WTC11 (cell line): ENCODE data around the gene PCDH7. TPM values are rescaled to one million over a fixed set of nuclear protein-coding genes. Genes with fewer than 3 reads are reported as not detected.

Experiments
- ATAC-seq: fragments of 200-7000 bp; cut with Tn5 transposase; 2 replicates; pipeline ENCODE4 v1.10.0; 2021; ENCODE audit warnings: mild to moderate bottlenecking, moderate library complexity
- CTCF ChIA-PET: fragments of 300-600 bp; sonication (Branson Sonifier 250); formaldehyde crosslinking; loops from one replicate; lab custom pipeline; 2021; ENCODE audit warnings: antibody characterized with exemption; lab: Charles Lee
- POLR2A ChIA-PET: fragments of 350-600 bp; sonication (Branson Sonifier 250); formaldehyde crosslinking; loops from one replicate; lab custom pipeline; 2021; ENCODE audit warnings: antibody characterized with exemption; lab: Charles Lee
- DNase-seq: peaks from one replicate; pipeline ENCODE4 v3.0.0; 2021; ENCODE audit warnings: low spot score
- H3K27ac Mint-ChIP-seq: 2 replicates; pipeline ENCODE4 v1.8.0; 2021; ENCODE audit warnings: mixed read lengths
- H3K27me3 Mint-ChIP-seq: 2 replicates; pipeline ENCODE4 v1.8.0; 2021; ENCODE audit warnings: low read depth, mild to moderate bottlenecking, moderate library complexity, mixed read lengths
- H3K36me3 Mint-ChIP-seq: 2 replicates; pipeline ENCODE4 v1.8.0; 2021; ENCODE audit warnings: mixed read lengths
- H3K4me1 Mint-ChIP-seq: 2 replicates; pipeline ENCODE4 v1.8.0; 2022; ENCODE audit warnings: mixed read lengths
- H3K4me3 Mint-ChIP-seq: 2 replicates; pipeline ENCODE4 v1.8.0; 2021; ENCODE audit warnings: mild to moderate bottlenecking, moderate library complexity, mixed read lengths
- H3K9me3 Mint-ChIP-seq: 2 replicates; pipeline ENCODE4 v1.8.0; 2021; ENCODE audit warnings: mixed read lengths
- CREB1 ChIP-seq: sonication (generic); formaldehyde crosslinking; IDR thresholded peaks from 2 replicates; pipeline ENCODE4 v1.8.0; 2023; ENCODE audit warnings: mild to moderate bottlenecking, missing genetic modification reagents
- GRHL2 ChIP-seq: fragments of 250-450 bp; sonication (Bioruptor Pico); IDR thresholded peaks from 2 replicates; pipeline ENCODE4 v1.8.0; 2022; ENCODE audit warnings: mild to moderate bottlenecking, moderate library complexity; ENCODE audit not compliant: insufficient replicate concordance, severe bottlenecking
- HMGA2 ChIP-seq: fragments of 250-450 bp; sonication (Bioruptor Pico); IDR thresholded peaks from 2 replicates; pipeline ENCODE4 v1.4.0; 2021; ENCODE audit warnings: mild to moderate bottlenecking, moderate library complexity
- IRF2 ChIP-seq: sonication (generic); formaldehyde crosslinking; IDR thresholded peaks from 2 replicates; pipeline ENCODE4 v1.8.0; 2022; ENCODE audit warnings: low read depth, missing genetic modification reagents, borderline replicate concordance
- NFE2L1 ChIP-seq: sonication (generic); formaldehyde crosslinking; IDR thresholded peaks from 2 replicates; pipeline ENCODE4 v1.8.1; 2023; ENCODE audit warnings: missing genetic modification reagents
- NFYB ChIP-seq: sonication (generic); formaldehyde crosslinking; conservative IDR thresholded peaks from 2 replicates; pipeline ENCODE4 v1.8.0; 2022; ENCODE audit warnings: low read depth, missing genetic modification reagents
- OVOL2 ChIP-seq: fragments of 250-450 bp; sonication (Bioruptor Pico); IDR thresholded peaks from 2 replicates; pipeline ENCODE4 v1.9.0; 2021; ENCODE audit warnings: mild to moderate bottlenecking, borderline replicate concordance
- RORB ChIP-seq: fragments of 250-450 bp; sonication (Bioruptor Pico); IDR thresholded peaks from 2 replicates; pipeline ENCODE4 v1.9.0; 2021; ENCODE audit warnings: mild to moderate bottlenecking
- TP53 ChIP-seq: sonication (generic); formaldehyde crosslinking; IDR thresholded peaks from 2 replicates; pipeline ENCODE4 v1.8.1; 2023; ENCODE audit warnings: mild to moderate bottlenecking, missing genetic modification reagents
- total RNA-seq: library from RNA; stranded (reverse); gene quantifications from 3 replicates; pipeline ENCODE4 v1.2.3, GENCODE V29; 2021
- TF ChIP-seq, protein P1 (sequence below): sonication (generic); formaldehyde crosslinking; IDR thresholded peaks from 2 replicates; pipeline ENCODE4 v1.8.0; 2023; ENCODE audit warnings: mild to moderate bottlenecking, missing genetic modification reagents
- TF ChIP-seq, protein P2 (sequence below): sonication (generic); formaldehyde crosslinking; IDR thresholded peaks from 2 replicates; pipeline ENCODE4 v1.8.1; 2023; ENCODE audit warnings: mild to moderate bottlenecking, missing genetic modification reagents, moderate library complexity
- TF ChIP-seq, protein P3 (sequence below): fragments of 200-600 bp; IDR thresholded peaks from 2 replicates; pipeline ENCODE4 v1.8.0; 2022; ENCODE audit warnings: antibody characterized with exemption
- TF ChIP-seq, protein P4 (sequence below): sonication (generic); formaldehyde crosslinking; conservative IDR thresholded peaks from 2 replicates; pipeline ENCODE4 v1.8.1; 2023; ENCODE audit warnings: mild to moderate bottlenecking, low read depth, missing genetic modification reagents, moderate library complexity
- TF ChIP-seq, protein P5 (sequence below): sonication (generic); formaldehyde crosslinking; IDR thresholded peaks from 2 replicates; pipeline ENCODE4 v1.8.0; 2022; ENCODE audit warnings: missing genetic modification reagents
- TF ChIP-seq, protein P6 (sequence below): fragments of 250-450 bp; sonication (Bioruptor Pico); IDR thresholded peaks from 2 replicates; pipeline ENCODE4 v1.9.0; 2021; ENCODE audit warnings: mild to moderate bottlenecking
- TF ChIP-seq, protein P7 (sequence below): fragments of 250-450 bp; sonication (Bioruptor Pico); IDR thresholded peaks from 2 replicates; pipeline ENCODE4 v1.9.0; 2021; ENCODE audit warnings: mild to moderate bottlenecking

Gene PCDH7
- total RNA-seq, 1 experiment from 2014 or later, result 3.9 TPM

DNA sequence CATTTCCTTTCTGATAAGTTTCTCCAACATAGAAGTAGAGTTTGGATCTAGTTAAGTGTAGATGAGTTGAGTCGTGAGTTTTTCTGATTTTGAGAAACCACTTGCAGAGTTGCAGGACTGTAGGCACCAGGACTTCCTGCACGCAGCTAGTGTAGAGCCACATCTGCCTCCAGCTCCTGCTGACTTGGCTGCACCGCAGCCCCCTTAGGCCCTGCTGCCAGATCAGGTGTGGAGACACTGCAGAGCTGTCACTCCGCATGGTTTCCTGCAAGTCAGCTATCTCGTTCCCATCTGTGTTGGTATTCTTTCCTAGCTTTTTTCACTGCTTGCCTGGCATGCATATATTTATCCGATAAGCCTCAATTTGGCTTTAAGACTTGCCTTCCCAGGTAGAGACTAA, 48.9 kb downstream of the PCDH7 start (continued):
- TF ChIP-seq, protein P1, sequence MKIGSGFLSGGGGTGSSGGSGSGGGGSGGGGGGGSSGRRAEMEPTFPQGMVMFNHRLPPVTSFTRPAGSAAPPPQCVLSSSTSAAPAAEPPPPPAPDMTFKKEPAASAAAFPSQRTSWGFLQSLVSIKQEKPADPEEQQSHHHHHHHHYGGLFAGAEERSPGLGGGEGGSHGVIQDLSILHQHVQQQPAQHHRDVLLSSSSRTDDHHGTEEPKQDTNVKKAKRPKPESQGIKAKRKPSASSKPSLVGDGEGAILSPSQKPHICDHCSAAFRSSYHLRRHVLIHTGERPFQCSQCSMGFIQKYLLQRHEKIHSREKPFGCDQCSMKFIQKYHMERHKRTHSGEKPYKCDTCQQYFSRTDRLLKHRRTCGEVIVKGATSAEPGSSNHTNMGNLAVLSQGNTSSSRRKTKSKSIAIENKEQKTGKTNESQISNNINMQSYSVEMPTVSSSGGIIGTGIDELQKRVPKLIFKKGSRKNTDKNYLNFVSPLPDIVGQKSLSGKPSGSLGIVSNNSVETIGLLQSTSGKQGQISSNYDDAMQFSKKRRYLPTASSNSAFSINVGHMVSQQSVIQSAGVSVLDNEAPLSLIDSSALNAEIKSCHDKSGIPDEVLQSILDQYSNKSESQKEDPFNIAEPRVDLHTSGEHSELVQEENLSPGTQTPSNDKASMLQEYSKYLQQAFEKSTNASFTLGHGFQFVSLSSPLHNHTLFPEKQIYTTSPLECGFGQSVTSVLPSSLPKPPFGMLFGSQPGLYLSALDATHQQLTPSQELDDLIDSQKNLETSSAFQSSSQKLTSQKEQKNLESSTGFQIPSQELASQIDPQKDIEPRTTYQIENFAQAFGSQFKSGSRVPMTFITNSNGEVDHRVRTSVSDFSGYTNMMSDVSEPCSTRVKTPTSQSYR (CRISPR knock-in tag), result no peak
- TF ChIP-seq CREB1 (CRISPR knock-in tag) (no peak), RORB (no peak), IRF2 (no peak), TP53 (CRISPR knock-in tag) (no peak), HMGA2 (CRISPR knock-in tag) (no peak)
- TF ChIP-seq, protein P2, sequence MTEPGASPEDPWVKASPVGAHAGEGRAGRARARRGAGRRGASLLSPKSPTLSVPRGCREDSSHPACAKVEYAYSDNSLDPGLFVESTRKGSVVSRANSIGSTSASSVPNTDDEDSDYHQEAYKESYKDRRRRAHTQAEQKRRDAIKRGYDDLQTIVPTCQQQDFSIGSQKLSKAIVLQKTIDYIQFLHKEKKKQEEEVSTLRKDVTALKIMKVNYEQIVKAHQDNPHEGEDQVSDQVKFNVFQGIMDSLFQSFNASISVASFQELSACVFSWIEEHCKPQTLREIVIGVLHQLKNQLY (CRISPR knock-in tag), result no peak
- TF ChIP-seq, protein P3, sequence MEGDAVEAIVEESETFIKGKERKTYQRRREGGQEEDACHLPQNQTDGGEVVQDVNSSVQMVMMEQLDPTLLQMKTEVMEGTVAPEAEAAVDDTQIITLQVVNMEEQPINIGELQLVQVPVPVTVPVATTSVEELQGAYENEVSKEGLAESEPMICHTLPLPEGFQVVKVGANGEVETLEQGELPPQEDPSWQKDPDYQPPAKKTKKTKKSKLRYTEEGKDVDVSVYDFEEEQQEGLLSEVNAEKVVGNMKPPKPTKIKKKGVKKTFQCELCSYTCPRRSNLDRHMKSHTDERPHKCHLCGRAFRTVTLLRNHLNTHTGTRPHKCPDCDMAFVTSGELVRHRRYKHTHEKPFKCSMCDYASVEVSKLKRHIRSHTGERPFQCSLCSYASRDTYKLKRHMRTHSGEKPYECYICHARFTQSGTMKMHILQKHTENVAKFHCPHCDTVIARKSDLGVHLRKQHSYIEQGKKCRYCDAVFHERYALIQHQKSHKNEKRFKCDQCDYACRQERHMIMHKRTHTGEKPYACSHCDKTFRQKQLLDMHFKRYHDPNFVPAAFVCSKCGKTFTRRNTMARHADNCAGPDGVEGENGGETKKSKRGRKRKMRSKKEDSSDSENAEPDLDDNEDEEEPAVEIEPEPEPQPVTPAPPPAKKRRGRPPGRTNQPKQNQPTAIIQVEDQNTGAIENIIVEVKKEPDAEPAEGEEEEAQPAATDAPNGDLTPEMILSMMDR, result no peak
- TF ChIP-seq, protein P4, sequence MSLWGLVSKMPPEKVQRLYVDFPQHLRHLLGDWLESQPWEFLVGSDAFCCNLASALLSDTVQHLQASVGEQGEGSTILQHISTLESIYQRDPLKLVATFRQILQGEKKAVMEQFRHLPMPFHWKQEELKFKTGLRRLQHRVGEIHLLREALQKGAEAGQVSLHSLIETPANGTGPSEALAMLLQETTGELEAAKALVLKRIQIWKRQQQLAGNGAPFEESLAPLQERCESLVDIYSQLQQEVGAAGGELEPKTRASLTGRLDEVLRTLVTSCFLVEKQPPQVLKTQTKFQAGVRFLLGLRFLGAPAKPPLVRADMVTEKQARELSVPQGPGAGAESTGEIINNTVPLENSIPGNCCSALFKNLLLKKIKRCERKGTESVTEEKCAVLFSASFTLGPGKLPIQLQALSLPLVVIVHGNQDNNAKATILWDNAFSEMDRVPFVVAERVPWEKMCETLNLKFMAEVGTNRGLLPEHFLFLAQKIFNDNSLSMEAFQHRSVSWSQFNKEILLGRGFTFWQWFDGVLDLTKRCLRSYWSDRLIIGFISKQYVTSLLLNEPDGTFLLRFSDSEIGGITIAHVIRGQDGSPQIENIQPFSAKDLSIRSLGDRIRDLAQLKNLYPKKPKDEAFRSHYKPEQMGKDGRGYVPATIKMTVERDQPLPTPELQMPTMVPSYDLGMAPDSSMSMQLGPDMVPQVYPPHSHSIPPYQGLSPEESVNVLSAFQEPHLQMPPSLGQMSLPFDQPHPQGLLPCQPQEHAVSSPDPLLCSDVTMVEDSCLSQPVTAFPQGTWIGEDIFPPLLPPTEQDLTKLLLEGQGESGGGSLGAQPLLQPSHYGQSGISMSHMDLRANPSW (CRISPR knock-in tag), result no peak
- TF ChIP-seq, protein P5, sequence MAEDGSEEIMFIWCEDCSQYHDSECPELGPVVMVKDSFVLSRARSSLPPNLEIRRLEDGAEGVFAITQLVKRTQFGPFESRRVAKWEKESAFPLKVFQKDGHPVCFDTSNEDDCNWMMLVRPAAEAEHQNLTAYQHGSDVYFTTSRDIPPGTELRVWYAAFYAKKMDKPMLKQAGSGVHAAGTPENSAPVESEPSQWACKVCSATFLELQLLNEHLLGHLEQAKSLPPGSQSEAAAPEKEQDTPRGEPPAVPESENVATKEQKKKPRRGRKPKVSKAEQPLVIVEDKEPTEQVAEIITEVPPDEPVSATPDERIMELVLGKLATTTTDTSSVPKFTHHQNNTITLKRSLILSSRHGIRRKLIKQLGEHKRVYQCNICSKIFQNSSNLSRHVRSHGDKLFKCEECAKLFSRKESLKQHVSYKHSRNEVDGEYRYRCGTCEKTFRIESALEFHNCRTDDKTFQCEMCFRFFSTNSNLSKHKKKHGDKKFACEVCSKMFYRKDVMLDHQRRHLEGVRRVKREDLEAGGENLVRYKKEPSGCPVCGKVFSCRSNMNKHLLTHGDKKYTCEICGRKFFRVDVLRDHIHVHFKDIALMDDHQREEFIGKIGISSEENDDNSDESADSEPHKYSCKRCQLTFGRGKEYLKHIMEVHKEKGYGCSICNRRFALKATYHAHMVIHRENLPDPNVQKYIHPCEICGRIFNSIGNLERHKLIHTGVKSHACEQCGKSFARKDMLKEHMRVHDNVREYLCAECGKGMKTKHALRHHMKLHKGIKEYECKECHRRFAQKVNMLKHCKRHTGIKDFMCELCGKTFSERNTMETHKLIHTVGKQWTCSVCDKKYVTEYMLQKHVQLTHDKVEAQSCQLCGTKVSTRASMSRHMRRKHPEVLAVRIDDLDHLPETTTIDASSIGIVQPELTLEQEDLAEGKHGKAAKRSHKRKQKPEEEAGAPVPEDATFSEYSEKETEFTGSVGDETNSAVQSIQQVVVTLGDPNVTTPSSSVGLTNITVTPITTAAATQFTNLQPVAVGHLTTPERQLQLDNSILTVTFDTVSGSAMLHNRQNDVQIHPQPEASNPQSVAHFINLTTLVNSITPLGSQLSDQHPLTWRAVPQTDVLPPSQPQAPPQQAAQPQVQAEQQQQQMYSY (CRISPR knock-in tag), result no peak

DNA sequence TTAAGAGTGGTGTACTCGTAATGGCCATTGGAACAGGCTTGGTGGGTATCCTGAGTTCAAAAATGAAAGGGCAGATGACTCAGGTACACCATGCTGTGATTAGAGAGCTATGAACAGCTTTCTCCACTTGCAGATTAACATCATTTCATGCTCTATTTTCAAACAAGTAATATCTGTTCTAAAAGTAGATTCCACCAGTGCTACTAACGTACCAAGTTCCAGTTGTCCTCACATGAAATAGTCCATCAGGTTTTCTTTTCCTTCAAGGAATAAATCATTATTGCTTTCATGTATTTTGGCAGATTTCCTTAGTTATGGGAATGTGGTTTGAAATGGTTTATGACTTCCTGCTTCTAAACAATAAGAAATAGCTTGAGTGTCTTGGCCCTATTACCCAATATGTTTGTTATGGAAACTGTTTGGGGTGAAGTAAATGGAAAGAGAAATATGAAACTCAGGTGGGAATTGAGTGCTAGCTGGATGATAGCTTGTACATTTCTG, 49.9 kb downstream of the PCDH7 start:
- Mint-ChIP-seq H3K27ac (no peak overlapping the region), H3K27me3 (no peaks in the 10 kb centered on the region), H3K9me3 (no peaks in the 10 kb centered on the region), H3K4me1 (peaks cover 29% of the 10 kb centered on the region), H3K36me3 (no peaks in the 10 kb centered on the region), H3K4me3 (no peak overlapping the region)
- DNase-seq (no peak), ATAC-seq (no peak)
- ChIA-PET POLR2A (interaction anchor here (0.6 kb wide), 1 partner anchor 135 kb away, joined by 4 read pairs; no protein-coding TSS in a partner anchor), CTCF (no interaction called here)
- TF ChIP-seq, protein P1 (CRISPR knock-in tag), result no peak
- TF ChIP-seq, protein P6, sequence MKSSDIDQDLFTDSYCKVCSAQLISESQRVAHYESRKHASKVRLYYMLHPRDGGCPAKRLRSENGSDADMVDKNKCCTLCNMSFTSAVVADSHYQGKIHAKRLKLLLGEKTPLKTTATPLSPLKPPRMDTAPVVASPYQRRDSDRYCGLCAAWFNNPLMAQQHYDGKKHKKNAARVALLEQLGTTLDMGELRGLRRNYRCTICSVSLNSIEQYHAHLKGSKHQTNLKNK (CRISPR knock-in tag), result no peak
- TF ChIP-seq NFE2L1 (CRISPR knock-in tag), result no peak
- TF ChIP-seq NFYB (CRISPR knock-in tag), result no peak
- TF ChIP-seq OVOL2 (CRISPR knock-in tag), result no peak
- TF ChIP-seq GRHL2 (CRISPR knock-in tag), result no peak
- TF ChIP-seq, protein P7, sequence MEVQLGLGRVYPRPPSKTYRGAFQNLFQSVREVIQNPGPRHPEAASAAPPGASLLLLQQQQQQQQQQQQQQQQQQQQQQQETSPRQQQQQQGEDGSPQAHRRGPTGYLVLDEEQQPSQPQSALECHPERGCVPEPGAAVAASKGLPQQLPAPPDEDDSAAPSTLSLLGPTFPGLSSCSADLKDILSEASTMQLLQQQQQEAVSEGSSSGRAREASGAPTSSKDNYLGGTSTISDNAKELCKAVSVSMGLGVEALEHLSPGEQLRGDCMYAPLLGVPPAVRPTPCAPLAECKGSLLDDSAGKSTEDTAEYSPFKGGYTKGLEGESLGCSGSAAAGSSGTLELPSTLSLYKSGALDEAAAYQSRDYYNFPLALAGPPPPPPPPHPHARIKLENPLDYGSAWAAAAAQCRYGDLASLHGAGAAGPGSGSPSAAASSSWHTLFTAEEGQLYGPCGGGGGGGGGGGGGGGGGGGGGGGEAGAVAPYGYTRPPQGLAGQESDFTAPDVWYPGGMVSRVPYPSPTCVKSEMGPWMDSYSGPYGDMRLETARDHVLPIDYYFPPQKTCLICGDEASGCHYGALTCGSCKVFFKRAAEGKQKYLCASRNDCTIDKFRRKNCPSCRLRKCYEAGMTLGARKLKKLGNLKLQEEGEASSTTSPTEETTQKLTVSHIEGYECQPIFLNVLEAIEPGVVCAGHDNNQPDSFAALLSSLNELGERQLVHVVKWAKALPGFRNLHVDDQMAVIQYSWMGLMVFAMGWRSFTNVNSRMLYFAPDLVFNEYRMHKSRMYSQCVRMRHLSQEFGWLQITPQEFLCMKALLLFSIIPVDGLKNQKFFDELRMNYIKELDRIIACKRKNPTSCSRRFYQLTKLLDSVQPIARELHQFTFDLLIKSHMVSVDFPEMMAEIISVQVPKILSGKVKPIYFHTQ, result no peak
